ENCODE results near the gene SGMS1.

The SGMS1 gene

DNA sequence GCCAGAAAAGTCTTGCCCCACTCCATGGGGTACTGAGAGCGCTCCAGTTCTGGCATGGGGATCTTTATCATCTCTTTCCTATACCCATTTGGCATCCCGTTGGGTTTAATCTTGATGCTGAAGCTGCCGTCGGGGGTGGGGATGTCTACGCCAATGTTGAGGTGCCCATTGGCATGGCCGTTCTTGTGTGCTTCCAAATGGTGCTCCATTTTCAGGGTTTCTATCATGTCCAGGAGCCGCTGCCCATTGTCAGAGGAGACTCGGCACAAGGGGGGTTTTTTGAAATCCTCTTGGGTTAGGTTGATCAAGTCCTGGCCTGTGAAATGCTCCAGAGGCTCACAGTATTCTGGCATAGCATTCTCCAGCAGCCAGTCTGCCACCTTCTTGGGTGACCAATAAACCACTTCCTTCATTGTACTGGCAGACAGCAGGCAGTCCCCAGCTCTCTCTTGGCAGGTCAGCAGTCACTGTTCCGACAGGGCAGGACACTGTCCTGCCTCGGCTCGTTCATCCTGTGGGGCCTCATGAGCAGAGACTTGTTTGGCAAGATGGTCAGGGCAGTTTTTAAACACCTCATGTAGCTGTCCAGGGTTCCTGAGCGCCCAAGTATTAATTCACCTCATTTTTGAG, 279.9 kb downstream of the SGMS1 start:
- Histone ChIP-seq H3K27me3 (ENCODE audit: low read length) (no peaks in the 10 kb centered on the region), H3K9ac (ENCODE audit: low read length) (no peak overlapping the region), H3F3A (ENCODE audit: insufficient read depth) (no peaks in the 10 kb centered on the region), H3K4me2 (ENCODE audit: low read depth, low read length, poor library complexity, severe bottlenecking) (no peak overlapping the region), H3K4me3 (ENCODE audit: insufficient read depth, low read length, poor library complexity, severe bottlenecking) (no peak overlapping the region), H2AFZ (ENCODE audit: low read depth, low read length, severe bottlenecking) (no peak overlapping the region), H3K9me2 (replicated peaks; ENCODE audit: insufficient read depth, low read length) (no peaks in the 10 kb centered on the region), H3K27ac (ENCODE audit: low read depth, low read length) (no peak overlapping the region), H4K20me1 (ENCODE audit: low read depth, low read length) (no peaks in the 10 kb centered on the region), H3K79me2 (ENCODE audit: insufficient read depth, low read length) (peaks cover 34% of the 10 kb centered on the region), H3K36me3 (ENCODE audit: low read length) (peaks cover 19% of the 10 kb centered on the region; the same call in 1 of the 2 replicates), H3K9me3 (ENCODE audit: insufficient read depth, low read length) (peaks cover under 1% of the 10 kb centered on the region; the same call in 1 of the 2 replicates)
- TF ChIP-seq, protein P1, sequence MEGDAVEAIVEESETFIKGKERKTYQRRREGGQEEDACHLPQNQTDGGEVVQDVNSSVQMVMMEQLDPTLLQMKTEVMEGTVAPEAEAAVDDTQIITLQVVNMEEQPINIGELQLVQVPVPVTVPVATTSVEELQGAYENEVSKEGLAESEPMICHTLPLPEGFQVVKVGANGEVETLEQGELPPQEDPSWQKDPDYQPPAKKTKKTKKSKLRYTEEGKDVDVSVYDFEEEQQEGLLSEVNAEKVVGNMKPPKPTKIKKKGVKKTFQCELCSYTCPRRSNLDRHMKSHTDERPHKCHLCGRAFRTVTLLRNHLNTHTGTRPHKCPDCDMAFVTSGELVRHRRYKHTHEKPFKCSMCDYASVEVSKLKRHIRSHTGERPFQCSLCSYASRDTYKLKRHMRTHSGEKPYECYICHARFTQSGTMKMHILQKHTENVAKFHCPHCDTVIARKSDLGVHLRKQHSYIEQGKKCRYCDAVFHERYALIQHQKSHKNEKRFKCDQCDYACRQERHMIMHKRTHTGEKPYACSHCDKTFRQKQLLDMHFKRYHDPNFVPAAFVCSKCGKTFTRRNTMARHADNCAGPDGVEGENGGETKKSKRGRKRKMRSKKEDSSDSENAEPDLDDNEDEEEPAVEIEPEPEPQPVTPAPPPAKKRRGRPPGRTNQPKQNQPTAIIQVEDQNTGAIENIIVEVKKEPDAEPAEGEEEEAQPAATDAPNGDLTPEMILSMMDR (IDR thresholded peaks at IDR 0.05; ENCODE audit: insufficient read depth, low read length, poor library complexity, severe bottlenecking): no peak
- TF ChIP-seq EZH2phosphoT487 (conservative IDR thresholded peaks at IDR 0.05; ENCODE audit: low read length): no peak

DNA sequence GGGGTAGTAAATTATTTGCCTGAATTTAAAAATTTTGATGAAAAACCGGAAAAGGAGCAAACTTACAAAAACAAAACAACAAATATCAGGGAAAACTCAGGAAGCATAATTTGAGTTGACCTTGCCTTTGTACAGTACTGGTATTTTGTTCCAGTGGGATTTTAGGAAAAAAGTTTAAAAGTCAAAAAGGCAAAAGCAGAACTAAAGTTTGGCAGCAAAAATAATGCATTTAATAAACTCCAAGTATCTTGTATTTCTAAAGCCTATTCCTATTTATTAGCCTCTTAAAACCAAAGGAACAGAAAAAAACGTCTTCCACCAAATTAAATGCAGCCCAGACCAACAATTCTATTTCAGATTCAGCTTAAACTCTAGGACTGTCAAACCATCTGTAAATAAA, 281.8 kb downstream of the SGMS1 start:
- Histone ChIP-seq H3K9me2 (replicated peaks; ENCODE audit: insufficient read depth, low read length) (no peaks in the 10 kb centered on the region), H4K20me1 (ENCODE audit: low read depth, low read length) (no peaks in the 10 kb centered on the region), H3K9ac (ENCODE audit: low read length) (no peak overlapping the region), H3K4me2 (ENCODE audit: low read depth, low read length, poor library complexity, severe bottlenecking) (no peak overlapping the region), H2AFZ (ENCODE audit: low read depth, low read length, severe bottlenecking) (no peak overlapping the region), H3F3A (ENCODE audit: insufficient read depth) (no peaks in the 10 kb centered on the region), H3K9me3 (ENCODE audit: insufficient read depth, low read length) (no peaks in the 10 kb centered on the region), H3K36me3 (ENCODE audit: low read length) (peaks cover 19% of the 10 kb centered on the region; the same call in 1 of the 2 replicates), H3K4me3 (ENCODE audit: insufficient read depth, low read length, poor library complexity, severe bottlenecking) (no peak overlapping the region), H3K27me3 (ENCODE audit: low read length) (no peaks in the 10 kb centered on the region), H3K79me2 (ENCODE audit: insufficient read depth, low read length) (peaks cover 21% of the 10 kb centered on the region), H3K27ac (ENCODE audit: low read depth, low read length) (no peak overlapping the region)
- TF ChIP-seq EZH2phosphoT487 (conservative IDR thresholded peaks at IDR 0.05; ENCODE audit: low read length): no peak
- TF ChIP-seq, protein P1 (IDR thresholded peaks at IDR 0.05; ENCODE audit: insufficient read depth, low read length, poor library complexity, severe bottlenecking): no peak

DNA sequence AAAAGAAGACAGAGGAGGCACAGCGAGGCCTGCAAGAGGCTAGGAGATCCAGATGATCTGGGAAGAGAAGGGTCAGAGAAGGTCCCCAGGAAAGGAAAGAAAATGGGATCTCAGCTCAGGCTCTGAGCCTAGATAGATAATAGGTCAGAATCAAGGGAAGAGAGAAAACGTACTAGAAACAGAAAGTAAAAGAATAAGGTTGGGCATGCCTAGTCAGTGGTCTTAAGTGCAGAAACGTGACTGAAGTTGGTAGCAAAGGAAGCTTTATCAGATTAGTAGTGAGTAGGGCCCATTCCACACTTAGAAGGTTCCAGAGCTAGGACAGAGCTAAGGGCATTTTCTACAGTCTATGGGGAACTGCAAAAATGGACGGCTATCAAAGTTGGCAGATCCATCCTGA, 287.6 kb downstream of the SGMS1 start:
- H4K20me1 ChIP-seq (ENCODE audit: low read depth, low read length): no peaks in the 10 kb centered on the region
- no peak overlapping the region for H3K9ac ChIP-seq (ENCODE audit: low read length)
- no peaks in the 10 kb centered on the region for H3K27me3 ChIP-seq (ENCODE audit: low read length)
- no peaks in the 10 kb centered on the region for H3K9me2 ChIP-seq (replicated peaks; ENCODE audit: insufficient read depth, low read length)
- H3K79me2 ChIP-seq (ENCODE audit: insufficient read depth, low read length): 0 out of 2 replicates have a peak, but pooled peaks cover 5% of the 10 kb centered on the region
- TF ChIP-seq EZH2phosphoT487 (conservative IDR thresholded peaks at IDR 0.05; ENCODE audit: low read length): no peak
- TF ChIP-seq, protein P1 (IDR thresholded peaks at IDR 0.05; ENCODE audit: insufficient read depth, low read length, poor library complexity, severe bottlenecking): no peak
- no peak overlapping the region for H3K27ac ChIP-seq (ENCODE audit: low read depth, low read length)
- no peaks in the 10 kb centered on the region for H3K9me3 ChIP-seq (ENCODE audit: insufficient read depth, low read length)
- no peaks in the 10 kb centered on the region for H3F3A ChIP-seq (ENCODE audit: insufficient read depth)
- no peak overlapping the region for H3K4me2 ChIP-seq (ENCODE audit: low read depth, low read length, poor library complexity, severe bottlenecking)
- H3K4me3 ChIP-seq (ENCODE audit: insufficient read depth, low read length, poor library complexity, severe bottlenecking): no peak overlapping the region
- H2AFZ ChIP-seq (ENCODE audit: low read depth, low read length, severe bottlenecking): no peak overlapping the region
- H3K36me3 ChIP-seq (ENCODE audit: low read length): 0 out of 2 replicates have a peak, but pooled peaks cover 8% of the 10 kb centered on the region
